IMR-90 (cell line): ENCODE results near the gene ANAPC5.

Experiments used
- BHLHE40 ChIP-seq: fragments of 150-350 bp; IDR thresholded peaks from 2 replicates; pipeline ENCODE4 v1.6.1; 2016; ENCODE audit warnings: mild to moderate bottlenecking, low read depth, low read length
- MXI1 ChIP-seq: IDR thresholded peaks from 2 replicates; pipeline ENCODE4 v1.6.1; 2012; ENCODE audit warnings: low read depth, mild to moderate bottlenecking, low read length, moderate library complexity, borderline replicate concordance
- POLR2A ChIP-seq: IDR thresholded peaks from 2 replicates; pipeline ENCODE4 v1.6.1; 2012; ENCODE audit warnings: mild to moderate bottlenecking, low read depth, low read length
- RCOR1 ChIP-seq: IDR thresholded peaks from 2 replicates; pipeline ENCODE4 v1.6.1; 2012; ENCODE audit warnings: mild to moderate bottlenecking, low read length, improper control_type of control experiment; ENCODE audit not compliant: insufficient replicate concordance
- RFX5 ChIP-seq: IDR thresholded peaks from 2 replicates; pipeline ENCODE4 v1.8.0; 2012; ENCODE audit warnings: low read depth, mild to moderate bottlenecking, low read length, moderate library complexity
- SMC3 ChIP-seq: fragments of 150-350 bp; IDR thresholded peaks from 2 replicates; pipeline ENCODE4 v1.6.1; 2016; ENCODE audit warnings: low read depth, mild to moderate bottlenecking, antibody characterized with exemption, low read length, moderate library complexity
- TF ChIP-seq, protein P1 (sequence below): conservative IDR thresholded peaks from 2 replicates; pipeline ENCODE4 v1.5.1; 2012; ENCODE audit warnings: mild to moderate bottlenecking, low read depth, low read length, improper control_type of control experiment
- TF ChIP-seq, protein P2 (sequence below): fragments of 150-350 bp; IDR thresholded peaks from 2 replicates; pipeline ENCODE4 v1.6.1; 2016; ENCODE audit warnings: low read depth, mild to moderate bottlenecking, low read length, moderate library complexity, borderline replicate concordance

- TF ChIP-seq, protein P1, sequence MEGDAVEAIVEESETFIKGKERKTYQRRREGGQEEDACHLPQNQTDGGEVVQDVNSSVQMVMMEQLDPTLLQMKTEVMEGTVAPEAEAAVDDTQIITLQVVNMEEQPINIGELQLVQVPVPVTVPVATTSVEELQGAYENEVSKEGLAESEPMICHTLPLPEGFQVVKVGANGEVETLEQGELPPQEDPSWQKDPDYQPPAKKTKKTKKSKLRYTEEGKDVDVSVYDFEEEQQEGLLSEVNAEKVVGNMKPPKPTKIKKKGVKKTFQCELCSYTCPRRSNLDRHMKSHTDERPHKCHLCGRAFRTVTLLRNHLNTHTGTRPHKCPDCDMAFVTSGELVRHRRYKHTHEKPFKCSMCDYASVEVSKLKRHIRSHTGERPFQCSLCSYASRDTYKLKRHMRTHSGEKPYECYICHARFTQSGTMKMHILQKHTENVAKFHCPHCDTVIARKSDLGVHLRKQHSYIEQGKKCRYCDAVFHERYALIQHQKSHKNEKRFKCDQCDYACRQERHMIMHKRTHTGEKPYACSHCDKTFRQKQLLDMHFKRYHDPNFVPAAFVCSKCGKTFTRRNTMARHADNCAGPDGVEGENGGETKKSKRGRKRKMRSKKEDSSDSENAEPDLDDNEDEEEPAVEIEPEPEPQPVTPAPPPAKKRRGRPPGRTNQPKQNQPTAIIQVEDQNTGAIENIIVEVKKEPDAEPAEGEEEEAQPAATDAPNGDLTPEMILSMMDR: no peak
- no peak for TF ChIP-seq POLR2A
- TF ChIP-seq SMC3: no peak
- TF ChIP-seq RCOR1: no peak
- TF ChIP-seq MXI1: no peak
- TF ChIP-seq, protein P2, sequence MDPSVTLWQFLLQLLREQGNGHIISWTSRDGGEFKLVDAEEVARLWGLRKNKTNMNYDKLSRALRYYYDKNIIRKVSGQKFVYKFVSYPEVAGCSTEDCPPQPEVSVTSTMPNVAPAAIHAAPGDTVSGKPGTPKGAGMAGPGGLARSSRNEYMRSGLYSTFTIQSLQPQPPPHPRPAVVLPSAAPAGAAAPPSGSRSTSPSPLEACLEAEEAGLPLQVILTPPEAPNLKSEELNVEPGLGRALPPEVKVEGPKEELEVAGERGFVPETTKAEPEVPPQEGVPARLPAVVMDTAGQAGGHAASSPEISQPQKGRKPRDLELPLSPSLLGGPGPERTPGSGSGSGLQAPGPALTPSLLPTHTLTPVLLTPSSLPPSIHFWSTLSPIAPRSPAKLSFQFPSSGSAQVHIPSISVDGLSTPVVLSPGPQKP: no peak
- TF ChIP-seq RFX5: no peak
- TF ChIP-seq BHLHE40: no peak
Observed at GRCh38 chr12:121337416-121337815, 14.8 kb downstream of the ANAPC5 start.
